IMR-90 (cell line): Measurements from ENCODE around the gene PSORS1C2. TPM values are rescaled to one million over a fixed set of nuclear protein-coding genes. Genes with fewer than 3 reads are reported as not detected.

ENCODE experiments used
- ATAC-seq: fragments of 200-7000 bp; cut with Tn5 transposase; 2 replicates; pipeline ENCODE4 v1.9.1; 2020; ENCODE audit warnings: low read depth, mild to moderate bottlenecking, moderate library complexity
- BruUV-seq: library from RNA; stranded (reverse); fragments of 400-500 nt; replicated peaks from 2 replicates; lab custom pipeline; 2021; lab: Mats Ljungman, UMichigan
- CTCF ChIA-PET: fragments of 300-600 bp; formaldehyde crosslinking; extraction: SDS; loops from one replicate; lab custom pipeline; 2021; ENCODE audit warnings: antibody characterized with exemption; lab: Yijun Ruan, JAX
- POLR2A ChIA-PET: fragments of 300-600 bp; sonication (Branson Sonifier 250); formaldehyde crosslinking; loops from one replicate; lab custom pipeline; 2022; ENCODE audit warnings: antibody characterized with exemption; ENCODE audit not compliant: unreplicated experiment; lab: Charles Lee
- DNase-seq: peaks from one replicate; pipeline ENCODE4 v3.0.0; 2013
- H2AFZ ChIP-seq: replicated peaks from 2 replicates; pipeline ENCODE3; 2013; ENCODE audit warnings: low read length, mild to moderate bottlenecking; ENCODE audit not compliant: poor library complexity
- H2AK5ac ChIP-seq: 2 replicates; pipeline ENCODE4 v1.6.1; 2013; ENCODE audit warnings: low read depth, low read length, inconsistent platforms
- H2AK9ac ChIP-seq: replicated peaks from 2 replicates; pipeline ENCODE3; 2013; ENCODE audit warnings: mild to moderate bottlenecking, low read depth, low read length, moderate library complexity; ENCODE audit not compliant: poor library complexity
- H2BK120ac ChIP-seq: 2 replicates; pipeline ENCODE4 v1.6.1; 2013; ENCODE audit warnings: low read depth, low read length, inconsistent platforms
- H2BK15ac ChIP-seq: 3 replicates; pipeline ENCODE4 v1.6.1; 2013; ENCODE audit warnings: low read depth, low read length, inconsistent platforms
- H2BK20ac ChIP-seq: 2 replicates; pipeline ENCODE4 v1.6.1; 2013; ENCODE audit warnings: low read depth, mild to moderate bottlenecking, inconsistent platforms, low read length, moderate library complexity
- H2BK5ac ChIP-seq: 2 replicates; pipeline ENCODE4 v1.6.1; 2013; ENCODE audit warnings: mild to moderate bottlenecking, low read depth, low read length, inconsistent platforms; ENCODE audit not compliant: poor library complexity, severe bottlenecking
- H3K14ac ChIP-seq: replicated peaks from 2 replicates; pipeline ENCODE4 v1.6.1; 2013; ENCODE audit warnings: low read depth, low read length, inconsistent platforms
- H3K18ac ChIP-seq: 2 replicates; pipeline ENCODE4 v1.6.1; 2013; ENCODE audit warnings: low read depth, low read length, control low read depth
- H3K23ac ChIP-seq: 2 replicates; pipeline ENCODE4 v1.6.1; 2013; ENCODE audit warnings: low read depth, low read length, inconsistent platforms
- H3K27ac ChIP-seq: 2 replicates; pipeline ENCODE4 v1.5.1; 2013; ENCODE audit warnings: mild to moderate bottlenecking, control low read depth, low read length; ENCODE audit not compliant: insufficient read depth
- H3K27me3 ChIP-seq: 2 replicates; pipeline ENCODE4 v1.6.1; 2013; ENCODE audit warnings: low read length; ENCODE audit not compliant: control insufficient read depth, insufficient read depth
- H3K36me3 ChIP-seq: 2 replicates; pipeline ENCODE4 v1.6.1; 2013; ENCODE audit warnings: low read length, mixed read lengths; ENCODE audit not compliant: control insufficient read depth, insufficient read depth
- H3K4ac ChIP-seq: 2 replicates; pipeline ENCODE4 v1.6.1; 2013; ENCODE audit warnings: low read depth, low read length, inconsistent platforms
- H3K4me1 ChIP-seq: 2 replicates; pipeline ENCODE4 v1.6.1; 2013; ENCODE audit warnings: low read length, mixed read lengths; ENCODE audit not compliant: control insufficient read depth, insufficient read depth
- H3K4me2 ChIP-seq: 2 replicates; pipeline ENCODE4 v1.6.1; 2013; ENCODE audit warnings: low read depth, mild to moderate bottlenecking, control low read depth, low read length, moderate library complexity
- H3K4me3 ChIP-seq: 2 replicates; pipeline ENCODE4 v1.5.1; 2013; ENCODE audit warnings: low read depth, mild to moderate bottlenecking, control low read depth, low read length, moderate library complexity; ENCODE audit not compliant: insufficient read depth
- H3K56ac ChIP-seq: 2 replicates; pipeline ENCODE4 v1.6.1; 2013; ENCODE audit warnings: low read length, inconsistent platforms; ENCODE audit not compliant: insufficient read depth; ENCODE audit errors: extremely low read depth
- H3K79me1 ChIP-seq, 2 experiments: 2 replicates each; pipeline ENCODE4 v1.6.1; 2013; ENCODE audit warnings: low read length in 2 of 2, inconsistent platforms in 1 of 2, low read depth in 1 of 2
- H3K9ac ChIP-seq: 2 replicates; pipeline ENCODE4 v1.6.1; 2013; ENCODE audit warnings: low read depth, low read length, control low read depth
- H3K9me1 ChIP-seq: 2 replicates; pipeline ENCODE4 v1.6.1; 2013; ENCODE audit warnings: low read length, inconsistent platforms; ENCODE audit not compliant: insufficient read depth
- H3K9me3 ChIP-seq: 2 replicates; pipeline ENCODE4 v1.6.1; 2013; ENCODE audit warnings: low read length; ENCODE audit not compliant: control insufficient read depth, insufficient read depth
- H4K20me1 ChIP-seq: 2 replicates; pipeline ENCODE4 v1.6.1; 2013; ENCODE audit warnings: low read length, inconsistent platforms; ENCODE audit not compliant: insufficient read depth
- H4K5ac ChIP-seq: 2 replicates; pipeline ENCODE4 v1.6.1; 2013; ENCODE audit warnings: mild to moderate bottlenecking, low read depth, low read length, control low read depth
- H4K8ac ChIP-seq, 2 experiments: 2 replicates each; pipeline ENCODE4 v1.6.1; 2013; ENCODE audit warnings: low read depth in 2 of 2, low read length in 2 of 2, control low read depth in 1 of 2, inconsistent platforms in 1 of 2
- H4K91ac ChIP-seq: 2 replicates; pipeline ENCODE4 v1.6.1; 2013; ENCODE audit warnings: low read depth, low read length, inconsistent platforms; ENCODE audit not compliant: insufficient read depth
- FOS ChIP-seq: fragments of 150-350 bp; IDR thresholded peaks from 2 replicates; pipeline ENCODE4 v1.6.1; 2016; ENCODE audit warnings: low read depth, low read length
- MAFK ChIP-seq: IDR thresholded peaks from 2 replicates; pipeline ENCODE4 v1.6.1; 2012; ENCODE audit warnings: low read depth, low read length, improper control_type of control experiment
- MAZ ChIP-seq: IDR thresholded peaks from 2 replicates; pipeline ENCODE4 v1.6.1; 2012; ENCODE audit warnings: low read depth, mild to moderate bottlenecking, low read length, improper control_type of control experiment, moderate library complexity, borderline replicate concordance
- NFE2L2 ChIP-seq: fragments of 150-350 bp; IDR thresholded peaks from 2 replicates; pipeline ENCODE4 v1.6.1; 2016; ENCODE audit warnings: low read depth, mild to moderate bottlenecking, low read length
- WGBS, 2 experiments: methylation state at CpG; one replicate each; pipeline versions ENCODE4 v1.1.5 to v1.1.7; 2013; ENCODE audit warnings: missing lambda C conversion rate in 2 of 2; ENCODE audit not compliant: insufficient read length in 1 of 2; ENCODE audit errors: extremely low coverage in 2 of 2; 5-methylcytosine and 5-hydroxymethylcytosine counted together
- dilution Hi-C: fragments of 300-500 bp; cut with HindIII; formaldehyde crosslinking; loops from one replicate; pipeline ENCODE4 v1.14.3; 2018; ENCODE audit warnings: low sequenced_read_pairs; ENCODE audit not compliant: unreplicated experiment
- in situ Hi-C: fragments of 300-500 bp; cut with MboI; formaldehyde crosslinking; loops from 3 replicates; pipeline ENCODE4 v1.14.3; 2019; ENCODE audit warnings: low sequenced_read_pairs, inconsistent platforms, mixed read lengths
- intact Hi-C: fragments of 100-400 bp; cut with micrococcal nuclease; formaldehyde crosslinking; loops from 2 replicates; pipeline ENCODE4 v1.10.0; 2022
- polyA plus RNA-seq, 3 experiments: library from polyadenylated mRNA; depleted of rRNA; stranded (reverse); fragments of >200 nt; gene quantifications; 2 replicates each; pipeline ENCODE4 v1.2.3, GENCODE V29; 2012; ENCODE audit warnings: low replicate concordance in 1 of 3
- total RNA-seq: library from RNA; depleted of rRNA; stranded (reverse); fragments of >200 nt; gene quantifications from 2 replicates; pipeline ENCODE4 v1.2.3, GENCODE V29; 2012
- TF ChIP-seq, protein P1 (sequence below): fragments of 150-350 bp; IDR thresholded peaks from 2 replicates; pipeline ENCODE4 v1.6.1; 2017; ENCODE audit warnings: mild to moderate bottlenecking, antibody characterized with exemption, low read length, low read depth

PSORS1C2 gene
- total and polyA plus RNA-seq, 2 of the 4 experiments (the other 2 are of a cell fraction): not detected

DNA sequence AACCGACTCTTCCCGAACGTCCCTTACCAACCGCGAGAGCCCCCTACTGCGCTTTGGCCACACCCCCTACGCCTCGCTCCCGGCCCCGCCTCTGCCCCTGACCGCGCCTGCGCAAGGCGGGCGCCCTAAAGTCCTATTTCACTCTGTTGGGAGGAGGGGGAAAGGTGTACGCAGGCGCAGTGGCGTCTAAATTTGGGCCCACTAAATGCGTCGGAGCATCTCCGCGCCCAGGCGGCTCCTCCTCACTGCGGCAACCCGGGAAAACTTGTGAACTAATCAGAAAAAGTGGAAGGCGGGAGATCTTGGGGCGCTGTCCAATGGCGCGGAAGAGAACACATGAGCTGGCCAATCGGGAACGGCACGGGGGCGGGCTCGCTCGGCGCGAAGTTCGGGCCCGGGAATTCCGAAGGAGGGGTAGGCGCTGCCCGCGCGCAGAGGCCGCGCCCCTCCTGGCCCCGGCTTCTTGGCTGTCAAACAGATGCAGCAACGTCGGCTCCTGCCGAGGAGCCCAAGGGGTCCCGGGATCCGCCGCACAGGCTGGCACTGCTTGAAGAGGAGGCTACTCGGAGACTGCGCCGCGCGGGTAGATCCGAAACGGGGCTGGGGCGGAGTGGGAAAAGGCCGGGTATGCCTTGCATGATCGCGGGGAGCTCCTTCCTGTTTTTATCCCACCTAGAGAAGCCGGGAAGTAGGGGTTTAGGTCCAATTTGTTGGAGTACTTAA lies 19.4 kb upstream of the PSORS1C2 start, which contains the start of gene TCF19 (continued):
- TF ChIP-seq, protein P1, sequence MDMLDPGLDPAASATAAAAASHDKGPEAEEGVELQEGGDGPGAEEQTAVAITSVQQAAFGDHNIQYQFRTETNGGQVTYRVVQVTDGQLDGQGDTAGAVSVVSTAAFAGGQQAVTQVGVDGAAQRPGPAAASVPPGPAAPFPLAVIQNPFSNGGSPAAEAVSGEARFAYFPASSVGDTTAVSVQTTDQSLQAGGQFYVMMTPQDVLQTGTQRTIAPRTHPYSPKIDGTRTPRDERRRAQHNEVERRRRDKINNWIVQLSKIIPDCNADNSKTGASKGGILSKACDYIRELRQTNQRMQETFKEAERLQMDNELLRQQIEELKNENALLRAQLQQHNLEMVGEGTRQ: no peak

DNA sequence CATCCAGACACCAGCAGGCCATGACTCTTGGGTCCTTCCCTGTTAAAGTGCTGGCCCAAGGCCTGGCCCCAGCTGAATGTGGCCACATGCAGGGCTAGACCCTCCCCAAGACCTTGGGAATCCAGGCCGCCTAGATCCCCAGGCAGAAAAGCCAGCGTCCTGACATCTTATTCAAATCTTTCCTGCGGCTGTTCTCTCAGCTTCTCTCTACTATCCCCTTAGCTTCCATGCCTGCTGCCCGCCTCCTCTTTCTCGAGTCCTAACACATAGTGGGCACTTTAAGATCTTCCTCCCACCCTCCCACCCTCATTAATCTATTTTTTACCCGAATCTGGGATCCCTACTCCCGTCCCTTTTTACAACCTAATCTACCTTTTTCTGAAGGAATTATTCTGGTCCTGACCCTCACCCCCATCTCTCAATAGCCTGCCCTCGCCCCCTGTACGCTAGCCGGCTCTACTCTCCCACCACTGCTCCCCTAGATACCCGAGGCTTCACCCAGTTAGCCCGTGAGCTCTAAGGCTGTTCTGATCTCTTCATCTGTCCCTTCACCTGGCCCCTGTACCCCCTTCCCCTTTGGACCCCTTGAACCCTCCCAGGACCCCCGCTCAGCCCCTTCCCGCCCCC lies 18.8 kb upstream of the PSORS1C2 start, which contains the start of gene CCHCR1:
Gene CCHCR1 (minus strand): TSS at position 290 of the 627 bp plus-strand sequence. CDS start 202 bp downstream, at position 88.
- H2BK120ac ChIP-seq: no peak within 1 kb of the TSS
- H3K4me3 ChIP-seq: peak within 1 kb of the TSS; percentile 69
- H4K5ac ChIP-seq: peak within 1 kb of the TSS; percentile 40
- peak within 1 kb of the TSS; percentile 77 for H3K4me2 ChIP-seq
- peak within 1 kb of the TSS; percentile 73 for H2AK9ac ChIP-seq
- peaks cover 14 to 52% of the 10 kb centered on the region in 2 experiments for H3K79me1 ChIP-seq
- peak within 1 kb of the TSS; percentile 79 for H3K14ac ChIP-seq
- TF ChIP-seq FOS: no peak
- TF ChIP-seq MAFK: no peak
- TF ChIP-seq MAZ: no peak
- no peak for TF ChIP-seq NFE2L2
- H2BK20ac ChIP-seq: no peak within 1 kb of the TSS
- peak within 1 kb of the TSS; percentile 88 for H3K23ac ChIP-seq
- in situ Hi-C loops (no loop called here), intact Hi-C loops (no loop called here), dilution Hi-C loops (no loop called here)
- H3K36me3 ChIP-seq: peaks cover 7% of the 10 kb centered on the region; the same call in 1 of the 2 replicates
- no peaks in the 10 kb centered on the region for H3K9me3 ChIP-seq
- peak within 1 kb of the TSS; percentile 13 for H3K18ac ChIP-seq
- peak within 1 kb of the TSS; percentile 68 for H3K9ac ChIP-seq
- H3K27ac ChIP-seq: peak within 1 kb of the TSS; percentile 86
- POLR2A ChIA-PET: no interaction called here
- H3K4ac ChIP-seq: peak within 1 kb of the TSS; percentile 76
- DNase-seq (no peak), ATAC-seq (peak; percentile 31)
- H4K8ac ChIP-seq: peak within 1 kb of the TSS; percentile 87 to 88
- no TSS peak for BruUV-seq
- H3K9me1 ChIP-seq: peaks cover 19% of the 10 kb centered on the region
- H2AK5ac ChIP-seq: peak within 1 kb of the TSS; percentile 86
- WGBS, 2 experiments: 0% methylated on average over 3 of the region's 14 CpGs; no CpG with 5 or more reads in 1 of the 2 experiments
- peak within 1 kb of the TSS; percentile 43 for H2BK5ac ChIP-seq
- H3K27me3 ChIP-seq: no peaks in the 10 kb centered on the region
- H2BK15ac ChIP-seq: no peak within 1 kb of the TSS; the same call in 2 of the 3 replicates
- H4K91ac ChIP-seq: peak within 1 kb of the TSS; percentile 44; the same call in 1 of the 2 replicates
- CTCF ChIA-PET: no interaction called here
- peaks cover 10% of the 10 kb centered on the region for H3K4me1 ChIP-seq
- peak within 1 kb of the TSS; percentile 70 for H3K56ac ChIP-seq
- H4K20me1 ChIP-seq: no peaks in the 10 kb centered on the region; the same call in 1 of the 2 replicates
- peak within 1 kb of the TSS; percentile 97 for H2AFZ ChIP-seq
